ENCODE measurements around the gene PRELID3B. TPM values are rescaled to one million over a fixed set of nuclear protein-coding genes. Genes with fewer than 3 reads are reported as not detected.

PRELID3B gene
- total RNA-seq, 1 experiment from 2014 or later = 52.6 TPM

GRCh38 chr20:59026904-59027740 is 15.5 kb downstream of the PRELID3B start:
- no peak for TF ChIP-seq CTCF (conservative IDR thresholded peaks at IDR 0.05)
- H3K36me3 Mint-ChIP-seq (ENCODE audit: insufficient read depth in 1 of 3, low read depth in 3 of 3) = peaks cover 35 to 83% (median 67%) of the 10 kb centered on the region in 3 experiments
- Histone ChIP-seq H3K18ac (ENCODE audit: insufficient read length, low read depth, low read length) (no peak overlapping the region), H2BK15ac (ENCODE audit: low read depth, low read length) (no peak overlapping the region), H4K5ac (ENCODE audit: insufficient read length, low read depth, low read length) (no peak overlapping the region), H3K4me1 (ENCODE audit: insufficient read depth, low read length) (peaks cover 3% of the 10 kb centered on the region), H3K9ac (ENCODE audit: extremely low read depth, insufficient read length, low read length) (no peak overlapping the region), H2BK20ac (ENCODE audit: low read depth, low read length, poor library complexity, severe bottlenecking) (no peak overlapping the region), H4K20me1 (ENCODE audit: control insufficient read depth, insufficient read depth, insufficient read length) (no peaks in the 10 kb centered on the region), H2BK120ac (ENCODE audit: low read depth, low read length, poor library complexity, severe bottlenecking) (no peak overlapping the region), H2BK5ac (ENCODE audit: insufficient read length, low read length) (no peak overlapping the region), H2AK5ac (ENCODE audit: insufficient read length, low read length) (no peak overlapping the region), H4K8ac (replicated peaks; ENCODE audit: insufficient read length, low read depth, low read length) (no peak overlapping the region), H3K4ac (ENCODE audit: low read depth, low read length) (no peak overlapping the region), H3K79me1 (ENCODE audit: insufficient read depth, low read depth, low read length, poor library complexity, severe bottlenecking) (no peaks in the 10 kb centered on the region), H3K23ac (ENCODE audit: insufficient read length, low read depth, low read length) (no peak overlapping the region), H3K27me3 (ENCODE audit: insufficient read depth, low read length) (no peaks in the 10 kb centered on the region), H4K91ac (ENCODE audit: insufficient read length, low read depth, low read length) (no peak overlapping the region), H3K23me2 (ENCODE audit: insufficient read length, low read depth, low read length, poor library complexity, severe bottlenecking) (peaks cover 3% of the 10 kb centered on the region), H3T11ph (ENCODE audit: low read length) (no peak overlapping the region), H2AFZ (ENCODE audit: low read length) (no peak overlapping the region), H3K27ac (ENCODE audit: insufficient read length, low read depth, low read length) (no peak overlapping the region), H3K9me3 (ENCODE audit: control insufficient read depth, low read depth, low read length) (no peaks in the 10 kb centered on the region), H3K14ac (ENCODE audit: insufficient read depth, low read length) (no peak overlapping the region), H3K4me2 (ENCODE audit: insufficient read depth, insufficient read length, low read length) (no peak overlapping the region), H3K56ac (ENCODE audit: insufficient read length, low read depth, low read length) (no peak overlapping the region), H2BK12ac (ENCODE audit: insufficient read length, low read depth, low read length) (no peak overlapping the region), H3K79me2 (ENCODE audit: insufficient read depth, low read length) (peaks cover 4% of the 10 kb centered on the region; the same call in 1 of the 2 replicates)
- H3K4me1 Mint-ChIP-seq = peaks cover 28 to 41% of the 10 kb centered on the region in 2 experiments
- H3K4me3 Mint-ChIP-seq = no peak overlapping the region; a peak in 1 of 5 replicates
- H3K27me3 Mint-ChIP-seq (ENCODE audit: low read depth) = peaks cover 37% of the 10 kb centered on the region
- WGBS (ENCODE audit: extremely low coverage, insufficient read length, low lambda C conversion rate) = no CpG with 5 or more reads among the region's 5 CpGs
- no peaks in the 10 kb centered on the region for H3K9me3 Mint-ChIP-seq
- DNase-seq = no peak
- H3K27ac Mint-ChIP-seq = no peak overlapping the region
